H1 (cell line): ENCODE results near the gene NUDT11. TPM values are rescaled to one million over a fixed set of nuclear protein-coding genes. Genes with fewer than 3 reads are reported as not detected.

ENCODE experiments used
- BACH1 ChIP-seq: IDR thresholded peaks from 2 replicates; pipeline ENCODE4 v1.6.1; 2012; ENCODE audit warnings: low read length, improper control_type of control experiment
- CEBPB ChIP-seq: IDR thresholded peaks from 2 replicates; pipeline ENCODE4 v1.6.1; 2012; ENCODE audit warnings: low read depth, low read length
- EGR1 ChIP-seq: IDR thresholded peaks from 2 replicates; pipeline ENCODE4 v1.6.1; 2011; ENCODE audit warnings: low read depth, low read length, borderline replicate concordance
- FOSL1 ChIP-seq: IDR thresholded peaks from 2 replicates; pipeline ENCODE4 v1.6.1; 2011; ENCODE audit warnings: mild to moderate bottlenecking, low read depth, low read length, moderate library complexity; ENCODE audit not compliant: insufficient read depth
- HDAC2 ChIP-seq, 2 experiments: fragments of 300-600 bp in 1 of 2; sonication (generic) in 1 of 2; IDR thresholded peaks; 2 replicates each; pipeline ENCODE4 v1.6.1; 2011 to 2012; ENCODE audit warnings: low read depth in 2 of 2, low read length in 2 of 2, mild to moderate bottlenecking in 2 of 2, moderate library complexity in 2 of 2, borderline replicate concordance in 1 of 2, inconsistent platforms in 1 of 2
- JUND ChIP-seq: IDR thresholded peaks from 2 replicates; pipeline ENCODE4 v1.6.1; 2011; ENCODE audit warnings: mild to moderate bottlenecking, improper control_type of control experiment, low read length
- NANOG ChIP-seq: IDR thresholded peaks from 2 replicates; pipeline ENCODE4 v1.6.1; 2011; ENCODE audit warnings: low read length, low read depth, mild to moderate bottlenecking, inconsistent platforms; ENCODE audit not compliant: insufficient read depth, poor library complexity, severe bottlenecking
- POLR2AphosphoS5 ChIP-seq: IDR thresholded peaks from 2 replicates; pipeline ENCODE4 v1.6.1; 2011; ENCODE audit warnings: low read depth, low read length
- RNF2 ChIP-seq: fragments of 200-900, 300-1000 bp; sonication (generic); IDR thresholded peaks from 2 replicates; pipeline ENCODE4 v1.7.1; 2016; ENCODE audit warnings: borderline replicate concordance, low read depth, mild to moderate bottlenecking, antibody characterized with exemption, low read length; ENCODE audit not compliant: poor library complexity, severe bottlenecking; ENCODE audit errors: missing control alignments
- SIN3A ChIP-seq, 2 experiments: IDR thresholded peaks in 1 of 2; conservative IDR thresholded peaks in 1 of 2; 2 replicates each; pipeline ENCODE4 v1.6.1; 2011 to 2012; ENCODE audit warnings: low read length in 2 of 2, improper control_type of control experiment in 1 of 2, low read depth in 1 of 2, mild to moderate bottlenecking in 1 of 2
- SIRT6 ChIP-seq: IDR thresholded peaks from one replicate; pipeline ENCODE4 v1.7.1; 2012; ENCODE audit warnings: low read length, inconsistent platforms
- SP4 ChIP-seq: IDR thresholded peaks from 2 replicates; pipeline ENCODE4 v1.6.1; 2012; ENCODE audit warnings: low read length, inconsistent platforms
- SRF ChIP-seq: IDR thresholded peaks from 2 replicates; pipeline ENCODE4 v1.6.1; 2011; ENCODE audit warnings: mild to moderate bottlenecking, low read depth, low read length, moderate library complexity
- TAF1 ChIP-seq: IDR thresholded peaks from 2 replicates; pipeline ENCODE4 v1.6.1; 2011; ENCODE audit warnings: mild to moderate bottlenecking, low read depth, low read length
- polyA plus RNA-seq, 7 experiments: library from polyadenylated mRNA; depleted of rRNA in 3 of 7; stranded (reverse) in 5 of 7; unstranded in 2 of 7; fragments of >200 nt in 5 of 7; fragments of 200-250 nt in 2 of 7; gene quantifications; 1 replicate in 5 of 7; 2 replicates in 1 of 7; 4 replicates in 1 of 7; pipeline versions ENCODE4 v1.2.1 to v1.2.3, GENCODE V29; 2011 to 2013; ENCODE audit warnings: missing spikeins in 2 of 7, mixed read lengths in 2 of 7
- total RNA-seq: library from RNA; stranded (reverse); fragmentation: NEBNext Ultra II Directional; extraction: Animal tissue kit (Norgen Biotek cat#: 25700); gene quantifications from 2 replicates; pipeline ENCODE4 v1.2.1, GENCODE V29; 2021
- TF ChIP-seq, protein P1 (sequence below): IDR thresholded peaks from 2 replicates; pipeline ENCODE4 v1.6.1; 2012; ENCODE audit warnings: inconsistent platforms
- TF ChIP-seq, protein P2 (sequence below): IDR thresholded peaks from 2 replicates; pipeline ENCODE4 v1.6.1; 2012; ENCODE audit warnings: inconsistent platforms
- TF ChIP-seq, protein P3 (sequence below), 3 experiments: IDR thresholded peaks; 1 replicate in 2 of 3; 2 replicates in 1 of 3; pipeline versions ENCODE4 v1.5.1 to v1.6.1; 2011; ENCODE audit warnings: low read length in 3 of 3, mild to moderate bottlenecking in 3 of 3, inconsistent platforms in 2 of 3, low read depth in 1 of 3, moderate library complexity in 1 of 3; ENCODE audit not compliant: insufficient read depth in 1 of 3; ENCODE audit errors: control extremely low read depth in 1 of 3
- TF ChIP-seq, protein P4 (sequence below): IDR thresholded peaks from 2 replicates; pipeline ENCODE4 v1.6.1; 2011; ENCODE audit warnings: low read length, improper control_type of control experiment

Gene NUDT11
- total and polyA plus RNA-seq, 2 of the 8 experiments (the other 6 are each of a cell fraction or from before 2014, with no cell fraction given): 31.3 to 37.6 TPM

DNA sequence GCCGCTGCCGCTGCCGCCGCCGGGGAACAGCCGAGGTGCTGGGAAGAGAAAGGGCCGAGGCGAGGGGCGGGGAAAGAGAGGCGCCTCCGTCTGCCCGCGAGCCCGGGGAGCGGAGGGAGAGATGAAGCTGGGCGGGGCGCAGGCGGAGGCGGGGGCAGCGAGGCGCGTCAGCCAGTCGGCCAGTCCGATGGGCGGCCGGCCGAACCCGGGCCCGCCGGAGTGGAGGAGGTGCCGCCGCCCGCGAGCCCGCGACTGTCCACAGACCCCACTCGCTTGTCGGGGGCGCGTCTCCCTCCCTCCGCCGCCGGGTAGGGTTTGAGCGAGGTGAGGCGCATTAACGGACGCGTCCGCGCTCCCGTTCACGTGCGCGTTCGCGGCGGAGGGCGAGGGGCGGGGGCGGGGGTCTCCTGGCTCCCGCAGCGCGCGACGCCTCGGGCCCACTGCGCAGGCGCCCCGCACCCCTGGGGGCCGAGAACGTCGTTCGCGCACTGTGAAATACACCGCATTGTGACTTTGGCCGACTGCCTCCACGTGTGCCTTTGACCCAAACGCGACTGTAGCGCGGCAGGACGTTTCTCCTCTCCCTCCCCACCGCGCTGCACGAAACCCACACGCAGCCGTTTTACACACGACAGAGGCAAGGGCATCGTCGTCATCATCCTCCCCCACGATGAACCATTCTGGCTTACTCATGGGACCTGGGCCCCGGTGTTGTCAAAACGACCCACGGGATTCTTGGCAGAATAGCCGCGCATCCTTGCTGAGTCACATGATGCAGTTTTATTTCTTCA is at the start of gene NUDT11 (continued):
- no peak for TF ChIP-seq HDAC2 (IDR thresholded peaks at IDR 0.05; ENCODE audit: borderline replicate concordance in 1 of 2, low read depth in 2 of 2, low read length in 2 of 2)
- TF ChIP-seq, protein P1, sequence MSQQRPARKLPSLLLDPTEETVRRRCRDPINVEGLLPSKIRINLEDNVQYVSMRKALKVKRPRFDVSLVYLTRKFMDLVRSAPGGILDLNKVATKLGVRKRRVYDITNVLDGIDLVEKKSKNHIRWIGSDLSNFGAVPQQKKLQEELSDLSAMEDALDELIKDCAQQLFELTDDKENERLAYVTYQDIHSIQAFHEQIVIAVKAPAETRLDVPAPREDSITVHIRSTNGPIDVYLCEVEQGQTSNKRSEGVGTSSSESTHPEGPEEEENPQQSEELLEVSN: peak; percentile 54; the same call in 1 of the 2 replicates
- peak; percentile 52; the same call in 1 of the 2 replicates for TF ChIP-seq TAF1
- peak; percentile 51; the same call in 1 of the 2 replicates for TF ChIP-seq POLR2AphosphoS5
- no peak for TF ChIP-seq NANOG
- TF ChIP-seq, protein P2, sequence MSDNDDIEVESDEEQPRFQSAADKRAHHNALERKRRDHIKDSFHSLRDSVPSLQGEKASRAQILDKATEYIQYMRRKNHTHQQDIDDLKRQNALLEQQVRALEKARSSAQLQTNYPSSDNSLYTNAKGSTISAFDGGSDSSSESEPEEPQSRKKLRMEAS: peak; percentile 80
- no peak for TF ChIP-seq SP4
- no peak for TF ChIP-seq BACH1
- TF ChIP-seq RNF2: no peak
- no peak for TF ChIP-seq JUND
- TF ChIP-seq FOSL1: no peak
- no peak for TF ChIP-seq SIRT6
- TF ChIP-seq SIN3A (conservative IDR thresholded peaks at IDR 0.05 in 1 of 2, IDR thresholded peaks at IDR 0.05 in 1 of 2; ENCODE audit: low read depth in 1 of 2, low read length in 2 of 2): no peak
- TF ChIP-seq, protein P3, sequence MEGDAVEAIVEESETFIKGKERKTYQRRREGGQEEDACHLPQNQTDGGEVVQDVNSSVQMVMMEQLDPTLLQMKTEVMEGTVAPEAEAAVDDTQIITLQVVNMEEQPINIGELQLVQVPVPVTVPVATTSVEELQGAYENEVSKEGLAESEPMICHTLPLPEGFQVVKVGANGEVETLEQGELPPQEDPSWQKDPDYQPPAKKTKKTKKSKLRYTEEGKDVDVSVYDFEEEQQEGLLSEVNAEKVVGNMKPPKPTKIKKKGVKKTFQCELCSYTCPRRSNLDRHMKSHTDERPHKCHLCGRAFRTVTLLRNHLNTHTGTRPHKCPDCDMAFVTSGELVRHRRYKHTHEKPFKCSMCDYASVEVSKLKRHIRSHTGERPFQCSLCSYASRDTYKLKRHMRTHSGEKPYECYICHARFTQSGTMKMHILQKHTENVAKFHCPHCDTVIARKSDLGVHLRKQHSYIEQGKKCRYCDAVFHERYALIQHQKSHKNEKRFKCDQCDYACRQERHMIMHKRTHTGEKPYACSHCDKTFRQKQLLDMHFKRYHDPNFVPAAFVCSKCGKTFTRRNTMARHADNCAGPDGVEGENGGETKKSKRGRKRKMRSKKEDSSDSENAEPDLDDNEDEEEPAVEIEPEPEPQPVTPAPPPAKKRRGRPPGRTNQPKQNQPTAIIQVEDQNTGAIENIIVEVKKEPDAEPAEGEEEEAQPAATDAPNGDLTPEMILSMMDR (IDR thresholded peaks at IDR 0.05; ENCODE audit: control extremely low read depth in 1 of 3, insufficient read depth in 1 of 3, low read depth in 1 of 3, low read length in 3 of 3): no peak
- TF ChIP-seq, protein P4, sequence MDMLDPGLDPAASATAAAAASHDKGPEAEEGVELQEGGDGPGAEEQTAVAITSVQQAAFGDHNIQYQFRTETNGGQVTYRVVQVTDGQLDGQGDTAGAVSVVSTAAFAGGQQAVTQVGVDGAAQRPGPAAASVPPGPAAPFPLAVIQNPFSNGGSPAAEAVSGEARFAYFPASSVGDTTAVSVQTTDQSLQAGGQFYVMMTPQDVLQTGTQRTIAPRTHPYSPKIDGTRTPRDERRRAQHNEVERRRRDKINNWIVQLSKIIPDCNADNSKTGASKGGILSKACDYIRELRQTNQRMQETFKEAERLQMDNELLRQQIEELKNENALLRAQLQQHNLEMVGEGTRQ: no peak
- no peak for TF ChIP-seq CEBPB
- TF ChIP-seq SRF: no peak
- TF ChIP-seq EGR1: no peak
